Thoracic aorta endothelial cell (primary cell): ENCODE results near the gene RPGRIP1L. TPM values are rescaled to one million over a fixed set of nuclear protein-coding genes. Genes with fewer than 3 reads are reported as not detected.

ENCODE experiments used
- total RNA-seq: library from RNA; depleted of rRNA; stranded (reverse); fragments of >200 nt; gene quantifications from 2 replicates; pipeline ENCODE4 v1.2.3, GENCODE V29; 2012

RPGRIP1L gene
- 13.7 and 14.8 TPM in 2 replicates for total RNA-seq

DNA sequence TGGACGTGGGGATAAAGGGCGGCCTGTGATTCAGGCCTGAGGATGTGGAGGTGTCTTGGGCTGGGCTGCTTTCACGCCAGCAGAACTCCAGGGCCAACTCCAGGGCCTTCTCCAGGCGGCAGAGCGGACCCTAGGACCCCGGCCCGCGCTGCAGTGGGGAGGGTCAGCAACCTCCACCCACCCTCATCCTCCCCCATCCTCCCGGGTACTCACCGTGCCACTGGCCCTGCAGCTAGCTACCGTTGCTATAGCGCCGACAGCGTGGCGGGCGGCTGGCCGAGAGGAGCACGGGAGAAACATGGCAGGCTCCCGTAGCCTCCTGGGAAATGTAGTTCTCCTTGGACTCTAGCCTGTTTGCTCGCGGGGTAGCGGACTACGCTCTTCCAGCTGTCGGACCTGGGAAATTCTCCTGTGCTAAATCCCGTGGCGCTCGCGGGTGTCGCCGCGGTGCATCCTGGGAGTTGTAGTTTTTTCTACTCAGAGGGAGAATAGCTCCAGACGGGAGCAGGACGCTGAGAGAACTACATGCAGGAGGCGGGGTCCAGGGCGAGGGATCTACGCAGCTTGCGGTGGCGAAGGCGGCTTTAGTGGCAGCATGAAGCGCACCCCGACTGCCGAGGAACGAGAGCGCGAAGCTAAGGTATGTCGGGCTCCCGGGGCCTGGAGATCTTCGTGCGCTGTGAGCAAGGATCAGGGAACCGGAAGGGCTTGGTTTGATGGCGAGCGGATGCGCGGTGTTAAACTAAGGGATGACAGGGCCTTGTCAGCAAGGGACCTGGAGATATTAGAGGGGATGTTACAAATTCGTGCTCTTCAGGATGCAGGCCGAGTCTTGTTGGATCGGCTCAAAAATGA lies at the start of gene RPGRIP1L, which contains the start of gene FTO:
TSS of gene RPGRIP1L (minus strand) at position 270 of the 855 bp plus-strand sequence. CDS start 3,136 bp downstream, outside the sequence.
TSS of gene FTO (plus strand) at position 567 of the 855 bp plus-strand sequence.

Other genes with a start within 250 kb of the RPGRIP1L start
- 33.4 and 35.6 TPM in 2 replicates for gene AKTIP, start 200.7 kb downstream of the RPGRIP1L start, total RNA-seq
- 116 and 128 TPM in 2 replicates for gene FTO, start 297 bp upstream of the RPGRIP1L start, total RNA-seq